HPDE6-E6E7 (cell line): Measurements from ENCODE around the gene TERF2IP.

Experiments
- DNase-seq: peaks from one replicate; pipeline ENCODE4 v3.0.0; 2011; ENCODE audit warnings: missing footprints; ENCODE audit errors: extremely low spot score

The TERF2IP gene

GRCh38 chr16:75640598-75640997 is 7.0 kb upstream of the TERF2IP start:
- DNase-seq, result no peak

GRCh38 chr16:75644240-75645012 is 3.1 kb upstream of the TERF2IP start:
- no peak for DNase-seq

- no peak for DNase-seq
Measured at GRCh38 chr16:75647112-75647491, 471 bp upstream of the TERF2IP start.

GRCh38 chr16:75648265-75649076 is 898 bp downstream of the TERF2IP start:
- peak; percentile 58 for DNase-seq

- no peak for DNase-seq
Measured at GRCh38 chr16:75653922-75654321, 6.3 kb downstream of the TERF2IP start.

GRCh38 chr16:75658175-75658574 is 10.6 kb downstream of the TERF2IP start:
- DNase-seq, result no peak

- no peak for DNase-seq
Measured at GRCh38 chr16:75660321-75660720, 12.7 kb downstream of the TERF2IP start.

- DNase-seq, result no peak
Measured at GRCh38 chr16:75660726-75661302, 13.2 kb downstream of the TERF2IP start.

GRCh38 chr16:75667503-75667902 is 19.9 kb downstream of the TERF2IP start:
- no peak for DNase-seq

GRCh38 chr16:75676909-75677308 is 29.3 kb downstream of the TERF2IP start, which contains the start of gene CPHXL2:
Gene CPHXL2, minus strand, starts transcription at chr16:75677009. Its CDS starts 10 bp downstream, at chr16:75676999.
- DNase-seq, result no peak

GRCh38 chr16:75679366-75679765 is 31.8 kb downstream of the TERF2IP start:
- DNase-seq, result no peak

- no peak for DNase-seq
Measured at GRCh38 chr16:75682308-75682707, 34.7 kb downstream of the TERF2IP start.

- no peak for DNase-seq
Measured at GRCh38 chr16:75687361-75687760, 39.8 kb downstream of the TERF2IP start.

GRCh38 chr16:75695708-75696107 is 48.1 kb downstream of the TERF2IP start:
- no peak for DNase-seq

- DNase-seq, result no peak
Measured at GRCh38 chr16:75697571-75697970, 50.0 kb downstream of the TERF2IP start.

- no peak for DNase-seq
Measured at GRCh38 chr16:75701361-75701760, 53.8 kb downstream of the TERF2IP start, which contains the start of gene DUXB. Gene DUXB, minus strand, starts transcription at chr16:75701461. Its CDS starts 43 bp downstream, at chr16:75701418.

GRCh38 chr16:75702242-75702641 is 54.7 kb downstream of the TERF2IP start:
- no peak for DNase-seq

GRCh38 chr16:75703306-75703705 is 55.7 kb downstream of the TERF2IP start:
- DNase-seq, result no peak
